GM10266 (cell line): ENCODE results near the gene RNF26.

Source experiments
- DNase-seq: peaks from one replicate; pipeline ENCODE4 v3.0.0; 2012; ENCODE audit errors: extremely low spot score
- TF ChIP-seq, protein P1 (sequence below): IDR thresholded peaks from 2 replicates; pipeline ENCODE4 v1.5.1; 2012; ENCODE audit warnings: mild to moderate bottlenecking, low read depth; ENCODE audit not compliant: control insufficient read depth, insufficient read depth; ENCODE audit errors: missing control alignments

RNF26 gene

GRCh38 chr11:119338318-119338890 lies 4.1 kb downstream of the RNF26 start:
- peak; percentile 89 for DNase-seq
- TF ChIP-seq, protein P1, sequence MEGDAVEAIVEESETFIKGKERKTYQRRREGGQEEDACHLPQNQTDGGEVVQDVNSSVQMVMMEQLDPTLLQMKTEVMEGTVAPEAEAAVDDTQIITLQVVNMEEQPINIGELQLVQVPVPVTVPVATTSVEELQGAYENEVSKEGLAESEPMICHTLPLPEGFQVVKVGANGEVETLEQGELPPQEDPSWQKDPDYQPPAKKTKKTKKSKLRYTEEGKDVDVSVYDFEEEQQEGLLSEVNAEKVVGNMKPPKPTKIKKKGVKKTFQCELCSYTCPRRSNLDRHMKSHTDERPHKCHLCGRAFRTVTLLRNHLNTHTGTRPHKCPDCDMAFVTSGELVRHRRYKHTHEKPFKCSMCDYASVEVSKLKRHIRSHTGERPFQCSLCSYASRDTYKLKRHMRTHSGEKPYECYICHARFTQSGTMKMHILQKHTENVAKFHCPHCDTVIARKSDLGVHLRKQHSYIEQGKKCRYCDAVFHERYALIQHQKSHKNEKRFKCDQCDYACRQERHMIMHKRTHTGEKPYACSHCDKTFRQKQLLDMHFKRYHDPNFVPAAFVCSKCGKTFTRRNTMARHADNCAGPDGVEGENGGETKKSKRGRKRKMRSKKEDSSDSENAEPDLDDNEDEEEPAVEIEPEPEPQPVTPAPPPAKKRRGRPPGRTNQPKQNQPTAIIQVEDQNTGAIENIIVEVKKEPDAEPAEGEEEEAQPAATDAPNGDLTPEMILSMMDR: peak; percentile 79

DNA sequence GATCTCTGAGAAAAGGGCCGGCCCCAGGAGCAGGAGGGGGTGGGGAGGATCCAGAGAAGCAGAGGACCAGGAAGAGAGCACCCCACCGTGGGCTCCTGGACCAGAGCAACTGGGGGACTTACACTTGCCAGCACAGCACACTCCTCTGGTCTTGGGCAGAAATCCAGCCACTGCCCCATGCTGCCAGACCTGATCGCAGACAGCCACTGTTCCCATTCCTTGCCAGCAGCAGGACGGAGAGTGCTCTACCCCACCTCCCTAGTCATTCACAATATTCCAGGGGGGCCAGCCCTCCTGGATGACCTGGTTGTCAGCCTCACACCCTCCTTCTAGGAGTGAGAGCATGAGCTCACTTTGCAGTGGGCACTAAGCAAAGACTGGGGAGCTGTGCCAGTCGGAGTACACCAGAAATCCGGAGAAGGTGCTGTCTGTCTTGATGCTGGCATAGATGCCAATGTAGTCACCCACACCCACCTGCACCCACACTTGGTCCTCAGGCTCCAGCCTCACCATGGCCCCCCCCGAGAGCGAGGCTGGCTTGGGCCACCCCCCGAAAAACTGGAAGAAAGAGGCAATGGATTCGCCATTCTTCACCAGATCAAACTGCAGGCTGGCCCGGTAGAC lies 4.8 kb downstream of the RNF26 start:
- DNase-seq: no peak

DNA sequence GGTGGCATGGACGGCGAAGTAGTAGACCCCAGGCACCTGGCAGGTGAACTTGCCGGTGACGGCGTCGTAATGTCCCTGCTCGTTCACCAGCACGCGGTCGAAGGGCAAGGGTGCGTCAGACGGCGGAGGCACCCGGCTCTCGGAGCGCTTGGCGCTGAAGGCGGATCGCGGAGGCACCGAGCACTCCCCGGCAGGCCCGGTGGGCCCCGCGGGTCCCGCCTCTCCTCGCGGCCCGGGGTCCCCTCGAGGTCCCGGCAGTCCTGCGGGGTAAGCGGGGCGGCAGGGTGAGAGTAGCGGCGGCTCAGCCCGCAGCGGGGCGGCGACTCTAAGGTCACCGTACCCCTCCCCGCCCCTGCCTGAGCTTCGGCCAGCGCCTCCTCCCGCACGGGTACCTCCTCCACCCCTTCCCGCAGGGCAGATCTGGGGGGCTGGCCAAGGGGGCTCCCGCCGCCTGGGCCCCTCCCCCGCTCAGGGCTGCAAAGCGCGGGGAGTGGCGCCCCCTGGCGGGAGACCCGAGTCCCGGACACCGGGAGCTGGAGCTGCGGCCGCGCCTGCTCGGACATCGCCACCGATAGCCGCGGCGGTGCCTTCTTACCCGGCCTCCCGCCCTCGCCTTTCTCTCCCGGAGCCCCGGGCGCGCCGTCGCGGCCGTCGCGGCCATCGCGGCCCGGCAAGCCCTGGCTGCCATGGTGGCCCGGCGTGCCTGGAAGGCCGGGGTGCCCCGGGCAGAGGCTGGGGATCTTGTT lies 5.4 kb downstream of the RNF26 start:
- DNase-seq: peak; percentile 83
- TF ChIP-seq, protein P1: peak; percentile 84

More for the DNA sequence above, 4.8 kb downstream of the RNF26 start:
- TF ChIP-seq, protein P1: no peak

- TF ChIP-seq, protein P1: no peak
- DNase-seq: no peak
Observed at GRCh38 chr11:119340335-119341221, 6.3 kb downstream of the RNF26 start, which contains the start of gene C1QTNF5. Gene C1QTNF5 (minus strand): TSS chr11:119340883. CDS start chr11:119340397, 486 bp downstream.

DNA sequence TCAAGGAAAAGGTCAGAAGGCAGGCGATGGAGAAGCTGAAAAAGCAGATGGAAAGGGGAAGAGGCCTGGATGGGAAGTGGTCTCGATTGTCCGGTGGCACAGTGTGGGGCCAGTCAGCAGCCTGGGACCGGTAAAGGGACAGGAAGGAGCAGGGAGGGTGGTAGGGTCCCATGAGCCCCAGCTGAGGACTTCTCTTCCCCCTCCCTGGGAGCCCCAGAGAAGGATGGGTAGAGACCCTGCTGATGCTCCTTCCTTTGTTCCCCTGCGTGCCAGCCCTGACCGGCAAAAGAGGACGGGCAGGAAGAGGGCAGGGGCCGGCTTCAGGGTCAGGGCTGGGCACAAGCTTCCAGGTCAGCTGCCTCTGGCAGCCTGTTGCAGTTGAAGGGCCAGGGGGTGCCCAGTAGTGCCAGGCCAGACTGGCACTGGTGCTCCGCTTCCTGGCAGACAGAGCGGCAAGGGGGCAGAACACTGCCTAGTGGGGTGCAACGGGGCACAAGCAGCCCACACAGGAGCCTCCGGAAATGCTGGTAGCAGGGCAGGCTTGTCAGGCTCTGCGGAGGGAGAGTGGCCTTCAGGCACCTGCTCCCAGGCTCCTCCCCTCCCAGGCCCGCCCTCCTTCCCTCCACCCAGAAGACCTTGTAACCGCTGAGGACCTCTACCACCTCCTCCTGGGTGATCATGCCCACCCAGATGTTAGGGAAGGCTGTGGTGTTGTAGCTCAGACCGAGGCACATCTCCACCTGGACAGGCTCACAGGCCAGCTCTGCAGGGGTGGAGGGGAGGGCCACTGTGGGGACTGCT lies 7.1 kb downstream of the RNF26 start:
- TF ChIP-seq, protein P1: no peak
- no peak for DNase-seq

DNA sequence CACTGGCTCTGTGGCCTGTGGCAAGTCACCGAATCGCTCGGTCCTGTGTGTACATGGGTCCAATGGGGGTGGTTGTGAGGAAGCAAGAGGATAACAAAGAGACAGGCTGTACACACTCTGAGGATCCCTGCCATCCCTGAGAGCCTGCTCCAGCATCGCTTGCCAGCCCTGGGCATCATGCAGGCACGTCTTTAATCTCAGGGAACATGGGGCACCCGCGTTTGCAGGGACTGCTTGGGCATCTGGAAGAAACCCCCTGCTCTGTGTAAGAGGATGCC lies 7.6 kb downstream of the RNF26 start:
- no peak for DNase-seq
- TF ChIP-seq, protein P1: no peak
